Uterus (tissue), 4 donors: ENCODE data around the gene CDS2. TPM values are rescaled to one million over a fixed set of nuclear protein-coding genes. Genes with fewer than 3 reads are reported as not detected.

Source experiments
- DNase-seq, 2 donors: peaks; one replicate each; pipeline ENCODE4 v3.0.0-alpha.2; 2019 to 2020
- H3K27ac ChIP-seq, 2 donors: fragments of 200-600 bp; sonication (generic); 1 replicate in 1 of 2; 2 replicates in 1 of 2; pipeline ENCODE4 v1.5.1; 2016 to 2018
- H3K27me3 ChIP-seq, 2 donors: fragments of 200-600 bp; sonication (generic); one replicate each; pipeline ENCODE4 v1.5.1; 2018 to 2019; ENCODE audit warnings: control low read depth in 1 of 2
- H3K36me3 ChIP-seq, 2 donors: fragments of 200-600 bp; sonication (generic); one replicate each; pipeline ENCODE4 v1.5.1; 2019; ENCODE audit warnings: control low read depth in 1 of 2
- H3K4me1 ChIP-seq, 2 donors: fragments of 200-600 bp; sonication (generic); one replicate each; pipeline ENCODE4 v1.5.1; 2018 to 2019; ENCODE audit warnings: control low read depth in 1 of 2
- H3K4me3 ChIP-seq, 2 donors: fragments of 200-600 bp; sonication (generic); 1 replicate in 1 of 2; 2 replicates in 1 of 2; pipeline ENCODE4 v1.5.1; 2018 to 2019; ENCODE audit warnings: mild to moderate bottlenecking in 1 of 2
- H3K9me3 ChIP-seq, 2 donors: fragments of 200-600 bp; sonication (generic); one replicate each; pipeline ENCODE4 v1.5.1; 2019; ENCODE audit warnings: control low read depth in 1 of 2
- CTCF ChIP-seq, 4 experiments: fragments of 200-600 bp in 2 of 4; fragments of 450-650 bp in 2 of 4; sonication (generic) in 2 of 4; IDR thresholded peaks; one replicate each; pipeline ENCODE4 v1.5.1; 2016 to 2019; ENCODE audit warnings: antibody characterized with exemption in 4 of 4, mild to moderate bottlenecking in 2 of 4, moderate library complexity in 1 of 4
- POLR2A ChIP-seq, 2 donors: fragments of 450-650 bp; IDR thresholded peaks; one replicate each; pipeline ENCODE4 v1.6.1; 2016; ENCODE audit warnings: antibody characterized with exemption in 2 of 2, mild to moderate bottlenecking in 1 of 2, moderate library complexity in 1 of 2
- intact Hi-C: fragments of 100-400 bp; cut with DNase I; formaldehyde crosslinking; loops from one replicate; pipeline ENCODE4 v1.15.1; 2023; ENCODE audit warnings: low total_unique reads
- total RNA-seq, 4 donors: library from RNA; depleted of rRNA in 3 of 4; stranded (reverse); fragments of >200 nt in 3 of 4; gene quantifications; one replicate each; pipeline versions ENCODE4 v1.1.0 to v1.2.4, GENCODE V29; 2014 to 2023
- donor health status: DM: yes; HTN: yes; CAD: no.

The CDS2 gene
- 10 to 100 TPM; 22.5 to 66.6 (median 41.7) TPM for total RNA-seq

GRCh38 chr20:5126512-5127203 lies at the start of gene CDS2:
TSS of gene CDS2 (plus strand) at chr20:5127008. CDS start at chr20:5127093, 85 bp downstream.
- intact Hi-C loops, result loop anchor here (5.0 kb wide), 1 partner anchor 66 kb away; no protein-coding TSS in a partner anchor
- no peaks in the 10 kb centered on the region for H3K36me3 ChIP-seq
- TF ChIP-seq CTCF (IDR thresholded peaks at IDR 0.05), result peak; percentile 57 to 65 (median 62)
- TF ChIP-seq POLR2A (IDR thresholded peaks at IDR 0.05), result peak; percentile 70 to 79
- peaks cover 4% of the 10 kb centered on the region in 2 donors for H3K4me1 ChIP-seq
- no peaks in the 10 kb centered on the region for H3K9me3 ChIP-seq
- peak within 1 kb of the TSS; percentile 50 to 80 for H3K4me3 ChIP-seq
- H3K27me3 ChIP-seq, result no peaks in the 10 kb centered on the region
- peak; percentile 100 for DNase-seq
- H3K27ac ChIP-seq, result peak within 1 kb of the TSS; percentile 87 to 91

GRCh38 chr20:5077761-5078387 lies 48.9 kb upstream of the CDS2 start:
- intact Hi-C loops, result no loop called here
- Histone ChIP-seq H3K4me3 (no peak overlapping the region), H3K36me3 (no peaks in the 10 kb centered on the region), H3K27ac (no peak overlapping the region), H3K9me3 (no peaks in the 10 kb centered on the region), H3K27me3 (no peaks in the 10 kb centered on the region), H3K4me1 (no peaks in the 10 kb centered on the region)
- TF ChIP-seq CTCF (IDR thresholded peaks at IDR 0.05) (no peak), POLR2A (IDR thresholded peaks at IDR 0.05) (no peak)
- DNase-seq, result no peak

- TF ChIP-seq CTCF (IDR thresholded peaks at IDR 0.05), result no peak
- no peak for TF ChIP-seq POLR2A (IDR thresholded peaks at IDR 0.05)
- H3K36me3 ChIP-seq, result no peaks in the 10 kb centered on the region
- H3K4me3 ChIP-seq, result no peak overlapping the region
- no peaks in the 10 kb centered on the region for H3K4me1 ChIP-seq
- no peaks in the 10 kb centered on the region for H3K27me3 ChIP-seq
- peak in 1 of 2 donors; percentile 37 for DNase-seq
- H3K9me3 ChIP-seq, result no peaks in the 10 kb centered on the region
- intact Hi-C loops, result no loop called here
- H3K27ac ChIP-seq, result no peak overlapping the region
Measured at GRCh38 chr20:5078399-5078958, 48.3 kb upstream of the CDS2 start.

GRCh38 chr20:5080384-5080877 lies 46.4 kb upstream of the CDS2 start:
- TF ChIP-seq CTCF (IDR thresholded peaks at IDR 0.05), result no peak
- TF ChIP-seq POLR2A (IDR thresholded peaks at IDR 0.05), result no peak
- Histone ChIP-seq H3K36me3 (no peaks in the 10 kb centered on the region), H3K9me3 (no peaks in the 10 kb centered on the region), H3K4me3 (no peak overlapping the region), H3K27ac (no peak overlapping the region), H3K4me1 (no peaks in the 10 kb centered on the region), H3K27me3 (no peaks in the 10 kb centered on the region)
- peak in 1 of 2 donors; percentile 25 for DNase-seq
- intact Hi-C loops, result no loop called here

GRCh38 chr20:5085380-5085779 lies 41.4 kb upstream of the CDS2 start:
- Histone ChIP-seq H3K4me1 (no peaks in the 10 kb centered on the region), H3K27ac (no peak overlapping the region), H3K36me3 (no peaks in the 10 kb centered on the region), H3K27me3 (no peaks in the 10 kb centered on the region), H3K4me3 (no peak overlapping the region), H3K9me3 (no peaks in the 10 kb centered on the region)
- intact Hi-C loops, result no loop called here
- DNase-seq, result no peak
- TF ChIP-seq POLR2A (IDR thresholded peaks at IDR 0.05) (no peak), CTCF (IDR thresholded peaks at IDR 0.05) (no peak)
